ENCODE data around the gene AP3M1.
A peak's percentile ranks its signal among the peaks of the same experiment; 100 is the strongest.

AP3M1 gene

DNA sequence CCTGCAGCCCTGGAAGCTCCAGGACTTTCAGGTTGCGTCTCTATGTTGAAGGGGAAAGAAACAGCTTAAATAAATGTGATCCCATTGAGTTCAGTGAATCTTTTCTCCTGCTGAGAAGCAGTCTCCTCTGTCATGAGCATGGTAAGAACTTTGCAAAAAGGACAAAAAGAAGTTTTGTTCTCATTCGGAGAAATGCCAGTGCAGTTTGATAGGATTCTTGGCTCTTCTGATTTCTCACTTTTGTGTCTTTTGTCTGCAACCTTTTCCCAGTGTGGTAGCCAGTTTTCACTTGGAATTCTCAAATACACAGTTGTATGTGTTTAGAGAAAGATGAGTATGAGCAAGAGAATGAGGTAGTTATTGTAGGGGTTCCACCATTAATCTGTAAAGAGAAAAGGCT is 64.3 kb downstream of the AP3M1 start:
- in situ Hi-C loops (cut with MboI; ENCODE audit: low sequenced_read_pairs, unreplicated experiment): loop anchor here (25.0 kb wide), 1 partner anchor 199 kb away; no protein-coding TSS in a partner anchor
- DNase-seq (ENCODE audit: low spot score): no peak
- TF ChIP-seq, protein P1, sequence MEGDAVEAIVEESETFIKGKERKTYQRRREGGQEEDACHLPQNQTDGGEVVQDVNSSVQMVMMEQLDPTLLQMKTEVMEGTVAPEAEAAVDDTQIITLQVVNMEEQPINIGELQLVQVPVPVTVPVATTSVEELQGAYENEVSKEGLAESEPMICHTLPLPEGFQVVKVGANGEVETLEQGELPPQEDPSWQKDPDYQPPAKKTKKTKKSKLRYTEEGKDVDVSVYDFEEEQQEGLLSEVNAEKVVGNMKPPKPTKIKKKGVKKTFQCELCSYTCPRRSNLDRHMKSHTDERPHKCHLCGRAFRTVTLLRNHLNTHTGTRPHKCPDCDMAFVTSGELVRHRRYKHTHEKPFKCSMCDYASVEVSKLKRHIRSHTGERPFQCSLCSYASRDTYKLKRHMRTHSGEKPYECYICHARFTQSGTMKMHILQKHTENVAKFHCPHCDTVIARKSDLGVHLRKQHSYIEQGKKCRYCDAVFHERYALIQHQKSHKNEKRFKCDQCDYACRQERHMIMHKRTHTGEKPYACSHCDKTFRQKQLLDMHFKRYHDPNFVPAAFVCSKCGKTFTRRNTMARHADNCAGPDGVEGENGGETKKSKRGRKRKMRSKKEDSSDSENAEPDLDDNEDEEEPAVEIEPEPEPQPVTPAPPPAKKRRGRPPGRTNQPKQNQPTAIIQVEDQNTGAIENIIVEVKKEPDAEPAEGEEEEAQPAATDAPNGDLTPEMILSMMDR (IDR thresholded peaks at IDR 0.05; ENCODE audit: borderline replicate concordance, control extremely low read depth, extremely low read depth, insufficient read depth, missing control alignments): no peak

DNA sequence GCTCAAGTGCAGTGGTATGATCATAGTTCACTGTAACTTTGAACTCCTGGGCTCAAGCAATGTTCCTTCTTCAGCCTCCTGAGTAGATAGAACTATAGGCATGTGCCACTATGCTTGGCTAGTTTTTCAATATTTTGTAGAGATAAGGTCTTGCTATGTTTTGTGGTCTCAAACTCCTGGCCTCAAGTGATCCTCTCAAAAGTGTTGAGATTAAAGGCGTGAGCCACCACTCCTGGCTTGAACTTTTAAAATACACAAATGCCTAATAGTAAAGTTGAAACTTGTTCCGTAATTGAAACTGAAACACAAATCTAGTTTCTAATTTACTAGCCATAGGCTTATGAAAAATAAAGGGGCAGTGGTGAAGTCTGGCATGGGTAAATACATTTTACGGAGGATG is 65.7 kb downstream of the AP3M1 start:
- in situ Hi-C loops (cut with MboI; ENCODE audit: low sequenced_read_pairs, unreplicated experiment): loop anchor here (25.0 kb wide), 1 partner anchor 198 kb away; no protein-coding TSS in a partner anchor
- DNase-seq (ENCODE audit: low spot score): peak; percentile 66
- TF ChIP-seq, protein P1 (IDR thresholded peaks at IDR 0.05; ENCODE audit: borderline replicate concordance, control extremely low read depth, extremely low read depth, insufficient read depth, missing control alignments): no peak

DNA sequence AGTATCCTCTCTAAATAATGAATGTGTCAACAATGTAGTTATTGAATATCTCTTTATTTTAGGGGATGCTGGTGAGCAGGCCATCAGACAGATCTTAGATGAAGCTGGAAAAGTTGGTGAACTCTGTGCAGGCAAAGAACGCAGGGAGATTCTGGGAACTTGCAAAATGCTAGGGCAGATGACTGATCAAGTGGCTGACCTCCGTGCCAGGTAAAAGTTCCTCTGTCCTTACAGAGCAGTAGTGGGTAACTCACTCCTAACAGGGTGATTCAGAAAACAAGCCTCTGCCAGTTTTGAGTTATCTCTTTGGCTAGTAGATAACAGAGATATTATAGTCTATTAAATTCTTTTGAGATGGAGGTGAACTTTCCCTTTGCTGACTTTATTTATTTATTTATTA is 67.3 kb downstream of the AP3M1 start:
- in situ Hi-C loops (cut with MboI; ENCODE audit: low sequenced_read_pairs, unreplicated experiment): loop anchor here (25.0 kb wide), 1 partner anchor 196 kb away; no protein-coding TSS in a partner anchor
- TF ChIP-seq, protein P1 (IDR thresholded peaks at IDR 0.05; ENCODE audit: borderline replicate concordance, control extremely low read depth, extremely low read depth, insufficient read depth, missing control alignments): no peak
- DNase-seq (ENCODE audit: low spot score): no peak

DNA sequence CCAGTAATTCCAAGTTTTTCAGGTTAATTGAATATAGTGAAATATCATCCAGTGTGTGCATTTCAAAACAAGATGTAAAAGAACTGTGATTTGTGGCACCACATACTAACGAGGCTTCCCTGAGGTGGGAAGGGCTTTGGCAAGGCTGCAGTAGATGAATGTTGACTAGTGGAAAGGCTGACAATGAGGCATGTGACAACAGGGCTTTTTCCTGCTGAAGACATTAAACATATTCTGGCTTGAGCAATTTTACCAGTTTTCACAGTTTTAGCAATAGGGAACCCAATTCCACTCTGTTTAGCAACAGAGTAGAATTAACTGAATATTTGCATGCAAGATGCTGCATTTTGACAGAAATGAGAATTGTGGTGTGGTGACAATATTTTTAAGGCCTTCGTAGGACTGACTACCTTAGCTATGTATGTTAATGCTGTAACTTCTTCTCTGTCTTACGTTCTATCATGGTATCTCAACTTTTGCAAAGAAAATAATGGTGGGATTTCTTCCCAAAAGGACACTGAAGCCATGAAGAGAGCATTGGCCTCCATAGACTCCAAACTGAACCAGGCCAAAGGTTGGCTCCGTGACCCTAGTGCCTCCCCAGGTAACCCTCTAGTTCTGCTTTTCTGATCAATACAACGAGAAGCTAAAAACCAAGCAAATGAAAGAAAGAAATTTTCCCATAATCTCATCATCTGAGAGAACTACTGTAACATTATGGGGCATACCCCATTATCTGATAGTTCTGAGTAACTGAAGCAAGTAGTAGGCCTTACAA is 68.5 kb downstream of the AP3M1 start:
- DNase-seq (ENCODE audit: low spot score): no peak
- TF ChIP-seq, protein P1 (IDR thresholded peaks at IDR 0.05; ENCODE audit: borderline replicate concordance, control extremely low read depth, extremely low read depth, insufficient read depth, missing control alignments): no peak
- in situ Hi-C loops (cut with MboI; ENCODE audit: low sequenced_read_pairs, unreplicated experiment): loop anchor here (25.0 kb wide), 1 partner anchor 195 kb away; no protein-coding TSS in a partner anchor

DNA sequence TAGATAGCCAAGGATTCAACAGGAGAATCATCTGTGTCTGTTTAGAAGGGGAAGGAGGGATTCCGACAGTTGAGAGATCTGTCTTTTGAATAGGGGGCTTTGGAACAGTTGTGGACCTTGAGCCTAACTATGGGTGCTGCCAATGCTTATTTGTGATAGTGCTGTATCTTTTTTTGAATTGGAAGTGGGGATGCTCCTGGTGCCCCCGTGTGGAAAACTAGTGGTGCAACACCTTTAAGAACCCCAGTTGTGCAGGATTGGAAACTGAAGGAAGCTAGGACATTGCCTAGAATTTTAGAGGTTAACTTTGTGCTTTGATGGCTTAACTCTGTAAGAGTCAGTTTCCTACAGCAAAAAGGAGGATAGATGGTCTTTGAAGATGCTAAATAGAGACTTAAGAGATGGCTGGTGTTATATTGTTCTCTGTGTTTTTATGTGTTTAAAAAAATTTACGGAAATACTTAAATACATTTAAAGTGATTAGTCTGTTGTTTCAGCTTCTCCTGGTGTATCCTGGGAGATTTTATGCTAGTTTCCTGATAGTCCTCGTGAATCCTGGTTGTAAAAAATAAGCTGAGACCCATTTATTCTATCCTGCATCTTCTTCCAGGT is 69.3 kb downstream of the AP3M1 start:
- peak; percentile 40 for DNase-seq (ENCODE audit: low spot score)
- in situ Hi-C loops (cut with MboI; ENCODE audit: low sequenced_read_pairs, unreplicated experiment): loop anchor here (25.0 kb wide), 1 partner anchor 194 kb away; no protein-coding TSS in a partner anchor
- TF ChIP-seq, protein P1 (IDR thresholded peaks at IDR 0.05; ENCODE audit: borderline replicate concordance, control extremely low read depth, extremely low read depth, insufficient read depth, missing control alignments): peak; percentile 56

DNA sequence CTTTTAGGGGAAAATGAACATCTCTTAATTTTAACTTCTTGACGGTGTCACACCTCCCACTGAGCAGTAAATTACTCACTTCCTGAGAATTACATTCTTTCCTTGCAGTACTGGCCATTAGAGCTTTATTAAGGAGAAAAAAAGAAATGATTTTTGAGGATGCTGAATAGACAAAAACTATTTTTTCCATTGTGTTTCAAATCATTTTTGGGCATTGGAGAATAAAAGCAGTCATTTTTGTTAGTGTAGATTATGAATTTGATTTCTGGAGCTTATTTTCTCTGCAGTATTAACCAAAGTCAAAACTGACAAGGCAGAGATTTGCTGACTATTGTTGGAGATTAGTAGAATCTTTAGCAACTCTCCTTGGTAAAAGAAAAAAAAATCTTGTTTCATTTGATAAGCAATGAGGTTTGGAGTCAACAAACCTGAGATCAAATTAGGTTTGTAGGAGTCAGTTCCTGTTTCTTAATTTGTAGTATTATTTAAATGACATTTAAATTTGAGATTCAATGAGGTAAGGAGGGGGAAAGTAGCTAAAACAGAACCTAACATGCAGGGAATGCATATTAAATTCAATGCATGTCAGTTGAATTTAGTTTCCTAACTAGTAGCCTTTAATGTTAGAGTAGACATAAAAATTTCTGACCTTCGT is 70.6 kb downstream of the AP3M1 start:
- DNase-seq (ENCODE audit: low spot score): no peak
- in situ Hi-C loops (cut with MboI; ENCODE audit: low sequenced_read_pairs, unreplicated experiment): loop anchor here (25.0 kb wide), 1 partner anchor 193 kb away; no protein-coding TSS in a partner anchor

More for the DNA sequence above, 70.6 kb downstream of the AP3M1 start:
- TF ChIP-seq, protein P1 (IDR thresholded peaks at IDR 0.05; ENCODE audit: borderline replicate concordance, control extremely low read depth, extremely low read depth, insufficient read depth, missing control alignments): no peak

Data from GM13976 (cell line).